Spleen (tissue), 7 donors: Measurements from ENCODE around the gene ZNF385C.

Experiments
- POLR2AphosphoS5 ChIP-seq, 3 donors: sonication (generic); formaldehyde crosslinking; IDR thresholded peaks; one replicate each; pipeline ENCODE4 v1.5.1; 2017; ENCODE audit warnings: antibody characterized with exemption in 3 of 3
- TF ChIP-seq, protein P1 (sequence below), 11 experiments: fragments of 200-600 bp in 7 of 11; fragments of 450-650 bp in 4 of 11; sonication (generic) in 4 of 11; IDR thresholded peaks in 8 of 11; conservative IDR thresholded peaks in 3 of 11; 1 replicate in 7 of 11; 2 replicates in 4 of 11; pipeline versions ENCODE4 v1.4.0 to v1.8.0; 2016 to 2021; ENCODE audit warnings: antibody characterized with exemption in 11 of 11, inconsistent platforms in 4 of 11, mild to moderate bottlenecking in 1 of 11
- donor health status: DM: no; HTN: no; CAD: no; lungs with moderate emphysema.
- donor health status: DM: no; HTN: no; CAD: no.
- donor health status: DM: no; HTN: no; CAD: no.

DNA sequence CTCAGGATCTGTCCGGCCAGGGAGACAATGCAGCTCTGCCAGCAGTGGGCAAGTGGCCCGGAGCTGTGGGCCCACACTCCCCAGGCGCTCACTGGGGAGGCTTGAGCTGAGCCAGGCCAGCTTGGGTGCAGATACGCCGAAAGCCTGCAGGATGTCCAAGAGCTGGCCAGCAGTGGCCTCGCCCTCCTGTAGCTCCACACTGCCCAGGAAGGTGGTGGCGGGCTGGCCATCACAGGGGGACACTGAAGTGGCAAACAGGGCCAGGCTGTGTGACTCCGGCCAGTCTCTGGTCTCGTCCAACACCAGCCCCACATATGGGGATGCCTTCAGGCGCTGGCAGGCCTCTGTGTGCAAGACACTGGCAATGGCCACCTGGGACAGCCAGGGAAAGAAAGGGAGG is 57.5 kb downstream of the ZNF385C start:
- TF ChIP-seq, protein P1, sequence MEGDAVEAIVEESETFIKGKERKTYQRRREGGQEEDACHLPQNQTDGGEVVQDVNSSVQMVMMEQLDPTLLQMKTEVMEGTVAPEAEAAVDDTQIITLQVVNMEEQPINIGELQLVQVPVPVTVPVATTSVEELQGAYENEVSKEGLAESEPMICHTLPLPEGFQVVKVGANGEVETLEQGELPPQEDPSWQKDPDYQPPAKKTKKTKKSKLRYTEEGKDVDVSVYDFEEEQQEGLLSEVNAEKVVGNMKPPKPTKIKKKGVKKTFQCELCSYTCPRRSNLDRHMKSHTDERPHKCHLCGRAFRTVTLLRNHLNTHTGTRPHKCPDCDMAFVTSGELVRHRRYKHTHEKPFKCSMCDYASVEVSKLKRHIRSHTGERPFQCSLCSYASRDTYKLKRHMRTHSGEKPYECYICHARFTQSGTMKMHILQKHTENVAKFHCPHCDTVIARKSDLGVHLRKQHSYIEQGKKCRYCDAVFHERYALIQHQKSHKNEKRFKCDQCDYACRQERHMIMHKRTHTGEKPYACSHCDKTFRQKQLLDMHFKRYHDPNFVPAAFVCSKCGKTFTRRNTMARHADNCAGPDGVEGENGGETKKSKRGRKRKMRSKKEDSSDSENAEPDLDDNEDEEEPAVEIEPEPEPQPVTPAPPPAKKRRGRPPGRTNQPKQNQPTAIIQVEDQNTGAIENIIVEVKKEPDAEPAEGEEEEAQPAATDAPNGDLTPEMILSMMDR (IDR thresholded peaks at IDR 0.05 in 8 of 11, conservative IDR thresholded peaks at IDR 0.05 in 3 of 11): no peak
- TF ChIP-seq POLR2AphosphoS5 (IDR thresholded peaks at IDR 0.05): no peak
